ENCODE results near the gene OXCT2.

GRCh38 chr1:39779137-39779536 lies 8.0 kb upstream of the OXCT2 start:
- TF ChIP-seq CTCF (IDR thresholded peaks at IDR 0.05; ENCODE audit: insufficient read depth, low read depth, low read length) (no peak), EZH2 (IDR thresholded peaks at IDR 0.05; ENCODE audit: insufficient read depth, low read length) (no peak)

Data from astrocyte (in vitro differentiated cells and primary cell).